ENCODE measurements around the gene PHF5A.

PHF5A gene

DNA sequence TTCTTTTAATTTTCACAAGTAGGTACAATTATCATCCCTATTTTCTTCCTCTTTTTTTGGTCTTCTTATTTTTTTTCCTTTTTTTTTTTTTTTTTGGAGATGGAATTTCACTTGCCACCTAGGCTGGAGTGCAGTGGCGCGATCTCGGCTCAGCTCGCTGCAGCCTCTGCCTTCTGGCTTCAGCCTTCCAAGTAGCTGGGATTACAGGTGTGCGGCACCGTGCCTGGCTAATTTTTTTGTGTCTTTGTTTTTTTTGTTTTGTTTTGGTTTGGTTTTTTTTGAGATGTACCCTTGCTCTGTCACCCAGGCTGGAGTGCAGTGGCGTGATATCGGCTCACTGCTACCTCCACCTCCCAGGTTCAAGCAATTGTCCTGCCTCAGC is 38.5 kb downstream of the PHF5A start:
- no peak overlapping the region for H3K4me3 ChIP-seq (ENCODE audit: low read depth, low read length)
- no peak for DNase-seq (ENCODE audit: low read depth)
- TF ChIP-seq, protein P1, sequence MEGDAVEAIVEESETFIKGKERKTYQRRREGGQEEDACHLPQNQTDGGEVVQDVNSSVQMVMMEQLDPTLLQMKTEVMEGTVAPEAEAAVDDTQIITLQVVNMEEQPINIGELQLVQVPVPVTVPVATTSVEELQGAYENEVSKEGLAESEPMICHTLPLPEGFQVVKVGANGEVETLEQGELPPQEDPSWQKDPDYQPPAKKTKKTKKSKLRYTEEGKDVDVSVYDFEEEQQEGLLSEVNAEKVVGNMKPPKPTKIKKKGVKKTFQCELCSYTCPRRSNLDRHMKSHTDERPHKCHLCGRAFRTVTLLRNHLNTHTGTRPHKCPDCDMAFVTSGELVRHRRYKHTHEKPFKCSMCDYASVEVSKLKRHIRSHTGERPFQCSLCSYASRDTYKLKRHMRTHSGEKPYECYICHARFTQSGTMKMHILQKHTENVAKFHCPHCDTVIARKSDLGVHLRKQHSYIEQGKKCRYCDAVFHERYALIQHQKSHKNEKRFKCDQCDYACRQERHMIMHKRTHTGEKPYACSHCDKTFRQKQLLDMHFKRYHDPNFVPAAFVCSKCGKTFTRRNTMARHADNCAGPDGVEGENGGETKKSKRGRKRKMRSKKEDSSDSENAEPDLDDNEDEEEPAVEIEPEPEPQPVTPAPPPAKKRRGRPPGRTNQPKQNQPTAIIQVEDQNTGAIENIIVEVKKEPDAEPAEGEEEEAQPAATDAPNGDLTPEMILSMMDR (IDR thresholded peaks at IDR 0.05; ENCODE audit: low read depth, low read length, missing control alignments): no peak

- H3K4me3 ChIP-seq (ENCODE audit: low read depth, low read length): no peak overlapping the region
- TF ChIP-seq, protein P1 (IDR thresholded peaks at IDR 0.05; ENCODE audit: low read depth, low read length, missing control alignments): no peak
- DNase-seq (ENCODE audit: low read depth): no peak
These were observed 39.1 kb downstream of the PHF5A start for GRCh38 chr22:41429232-41429950.

GRCh38 chr22:41425660-41426365 is 42.7 kb downstream of the PHF5A start:
- DNase-seq (ENCODE audit: low read depth): no peak
- H3K4me3 ChIP-seq (ENCODE audit: low read depth, low read length): no peak overlapping the region
- TF ChIP-seq, protein P1 (IDR thresholded peaks at IDR 0.05; ENCODE audit: low read depth, low read length, missing control alignments): no peak

DNA sequence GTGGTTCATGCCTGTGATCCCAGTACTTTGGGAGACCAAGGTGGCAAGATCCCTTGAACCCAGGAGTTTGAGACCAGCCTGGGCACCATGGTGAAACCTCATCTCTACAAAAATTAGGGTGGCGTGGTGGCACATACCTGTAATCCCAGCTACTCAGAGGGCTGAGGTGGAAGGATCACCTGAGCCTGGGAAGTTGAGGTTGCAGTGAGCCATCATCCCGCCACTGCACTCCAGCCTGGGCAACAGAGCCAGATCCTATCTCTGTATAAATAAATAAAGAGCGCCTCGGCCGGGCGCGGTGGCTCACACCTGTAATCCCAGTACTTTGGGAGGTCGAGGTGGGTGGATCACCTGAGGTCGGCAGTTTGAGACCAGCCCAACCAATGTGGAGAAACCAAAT is 49.8 kb downstream of the PHF5A start:
- H3K4me3 ChIP-seq (ENCODE audit: low read depth, low read length): no peak overlapping the region
- no peak for DNase-seq (ENCODE audit: low read depth)
- TF ChIP-seq, protein P1 (IDR thresholded peaks at IDR 0.05; ENCODE audit: low read depth, low read length, missing control alignments): no peak

GRCh38 chr22:41417622-41418390 is 50.7 kb downstream of the PHF5A start:
- H3K4me3 ChIP-seq (ENCODE audit: low read depth, low read length): no peak overlapping the region
- TF ChIP-seq, protein P1 (IDR thresholded peaks at IDR 0.05; ENCODE audit: low read depth, low read length, missing control alignments): no peak
- DNase-seq (ENCODE audit: low read depth): no peak

DNA sequence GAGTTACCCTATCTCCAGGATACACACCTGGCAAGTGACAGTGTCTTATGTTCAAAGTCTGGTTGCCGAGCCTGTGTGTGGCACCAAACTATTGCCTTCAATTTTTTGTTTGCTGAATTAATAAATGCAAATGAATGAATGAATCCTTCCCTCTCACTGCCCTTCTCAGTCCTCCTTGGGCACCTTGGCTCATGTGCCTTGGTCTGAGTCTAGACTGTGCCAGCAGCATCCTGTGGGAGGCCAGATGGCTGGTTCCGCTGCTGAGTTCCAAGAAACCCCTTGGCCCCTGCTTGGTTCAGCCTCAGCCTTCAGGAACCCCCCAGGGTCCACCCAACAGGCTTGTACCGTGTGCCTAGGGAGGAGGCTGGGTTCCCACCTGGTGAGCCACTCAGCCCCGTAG is 52.9 kb downstream of the PHF5A start:
- TF ChIP-seq, protein P1 (IDR thresholded peaks at IDR 0.05; ENCODE audit: low read depth, low read length, missing control alignments): no peak
- DNase-seq (ENCODE audit: low read depth): no peak
- H3K4me3 ChIP-seq (ENCODE audit: low read depth, low read length): peak overlapping the region; percentile 88

All from GM12864 (cell line).